NCI-H226 (cell line): ENCODE data around the gene GDNF.

Experiments
- DNase-seq: peaks from one replicate; pipeline ENCODE4 v3.0.0-alpha.2; 2015

The GDNF gene

GRCh38 chr5:37846786-37847310 is 7.0 kb upstream of the GDNF start:
- no peak for DNase-seq

DNA sequence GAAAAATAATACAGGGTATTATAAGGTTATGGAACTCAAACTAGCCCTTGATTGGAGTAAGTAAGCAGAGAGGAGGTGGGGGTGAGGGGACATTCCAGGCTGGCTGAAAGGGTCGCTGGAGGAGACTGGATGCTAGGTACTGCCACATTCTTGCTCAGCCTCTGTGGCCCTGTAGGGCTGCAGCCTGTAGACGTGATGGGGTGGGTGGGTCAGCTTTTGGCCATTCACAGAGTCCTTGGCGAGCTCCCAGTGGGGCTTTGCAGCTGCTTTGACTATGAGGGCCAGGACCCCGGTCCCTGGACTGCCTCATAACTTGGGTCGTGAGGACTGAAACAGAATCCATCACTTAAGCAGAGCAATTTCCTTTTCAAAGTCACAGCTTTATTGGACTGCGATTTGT is 4.2 kb upstream of the GDNF start:
- no peak for DNase-seq

DNA sequence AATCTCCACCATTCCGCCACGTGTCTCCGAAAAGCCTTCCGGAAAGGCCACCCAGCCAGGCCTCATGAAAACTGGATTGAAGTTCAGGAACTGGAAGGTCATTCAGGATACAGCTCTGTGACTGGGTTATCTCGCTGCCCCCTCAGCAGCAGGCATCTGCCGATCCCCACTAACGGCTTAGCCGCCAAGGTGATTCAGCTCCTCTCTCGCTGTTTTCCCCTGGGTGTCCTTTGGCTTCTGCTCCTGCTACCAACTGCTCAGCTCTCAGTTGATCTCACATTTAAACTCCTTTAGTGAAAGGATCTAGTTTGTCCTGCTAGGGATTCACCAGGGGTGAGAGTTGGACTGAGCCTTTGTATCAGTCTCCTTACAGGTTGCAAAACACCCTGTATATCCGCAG is 2.2 kb upstream of the GDNF start:
- no peak for DNase-seq

GRCh38 chr5:37841203-37841602 is 1.4 kb upstream of the GDNF start:
- DNase-seq = peak; percentile 32

- no peak for DNase-seq
Observed at GRCh38 chr5:37840053-37841034, 503 bp upstream of the GDNF start.

GRCh38 chr5:37838933-37839341 is 904 bp downstream of the GDNF start:
- no peak for DNase-seq

DNA sequence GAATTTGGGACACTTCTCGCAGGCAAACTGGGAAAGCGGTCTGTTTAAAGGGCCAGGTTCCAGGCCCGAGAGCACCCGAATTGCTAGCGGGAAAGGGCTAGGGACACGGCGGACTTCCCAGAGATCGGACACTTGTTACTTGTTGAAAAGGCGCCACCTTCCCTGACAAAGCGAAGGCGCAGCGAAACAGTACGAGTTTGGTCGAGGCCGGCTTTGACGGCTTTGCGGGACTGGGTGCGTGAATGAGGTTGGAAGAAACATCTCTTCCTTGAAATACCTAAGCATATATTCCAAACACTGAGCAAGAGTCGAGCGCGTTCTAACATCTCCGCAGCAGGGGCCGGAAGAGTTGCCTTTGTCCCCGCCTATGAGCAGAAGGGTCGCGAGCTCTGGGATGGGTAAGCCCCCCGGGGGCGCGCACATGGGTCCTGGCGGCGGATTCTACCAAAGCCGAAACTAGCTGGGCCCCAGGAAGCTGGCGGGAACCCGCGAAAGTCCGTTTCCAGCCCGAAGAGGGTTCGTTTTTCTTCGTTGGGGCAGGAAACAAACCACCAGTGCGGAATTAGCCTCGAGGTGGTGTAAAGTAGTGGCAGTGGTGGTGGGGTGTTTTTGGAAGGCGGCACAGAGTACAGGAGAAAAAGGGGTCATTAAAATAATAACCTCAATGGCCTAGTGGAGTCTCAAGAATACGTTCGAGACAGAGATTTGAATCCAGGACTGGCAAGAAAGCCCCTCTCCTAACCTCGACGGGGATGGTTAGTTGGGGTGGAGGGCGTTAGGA is 1.5 kb downstream of the GDNF start:
- no peak for DNase-seq

DNA sequence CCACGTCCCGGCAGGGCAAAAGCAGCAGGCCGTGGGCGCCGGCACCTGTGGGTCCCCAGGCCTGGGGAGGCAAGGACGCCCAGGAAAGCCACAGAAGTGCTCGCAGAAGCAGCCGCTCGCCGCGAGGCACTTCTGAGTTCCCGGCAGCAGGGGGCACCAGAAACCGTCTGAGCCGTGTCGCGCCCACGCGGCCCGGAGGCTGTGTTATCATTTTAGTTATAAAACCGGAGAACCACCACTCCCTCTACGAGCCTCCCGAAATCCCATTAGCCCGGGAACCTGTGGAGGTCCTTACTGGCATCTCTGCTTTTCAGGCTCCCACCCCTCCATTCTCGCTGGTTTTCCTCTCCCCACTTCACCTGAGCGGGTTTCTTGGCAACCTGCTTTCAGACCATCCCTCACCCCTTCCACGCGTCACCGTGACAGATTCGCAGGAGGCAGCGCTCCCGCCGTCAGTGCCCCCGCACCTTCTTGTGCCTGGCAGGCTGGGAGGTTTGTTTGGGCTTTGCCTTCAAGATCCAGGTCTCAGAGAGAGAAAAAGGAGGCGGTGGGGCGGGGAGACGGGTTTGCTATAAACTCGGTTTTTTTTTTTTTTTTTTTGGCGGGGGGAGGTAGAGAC is 2.3 kb downstream of the GDNF start:
- DNase-seq = peak; percentile 61

GRCh38 chr5:37836592-37837413 is 3.0 kb downstream of the GDNF start:
- peak; percentile 22 for DNase-seq

- DNase-seq = no peak
Observed at GRCh38 chr5:37836235-37836591, 3.6 kb downstream of the GDNF start.

DNA sequence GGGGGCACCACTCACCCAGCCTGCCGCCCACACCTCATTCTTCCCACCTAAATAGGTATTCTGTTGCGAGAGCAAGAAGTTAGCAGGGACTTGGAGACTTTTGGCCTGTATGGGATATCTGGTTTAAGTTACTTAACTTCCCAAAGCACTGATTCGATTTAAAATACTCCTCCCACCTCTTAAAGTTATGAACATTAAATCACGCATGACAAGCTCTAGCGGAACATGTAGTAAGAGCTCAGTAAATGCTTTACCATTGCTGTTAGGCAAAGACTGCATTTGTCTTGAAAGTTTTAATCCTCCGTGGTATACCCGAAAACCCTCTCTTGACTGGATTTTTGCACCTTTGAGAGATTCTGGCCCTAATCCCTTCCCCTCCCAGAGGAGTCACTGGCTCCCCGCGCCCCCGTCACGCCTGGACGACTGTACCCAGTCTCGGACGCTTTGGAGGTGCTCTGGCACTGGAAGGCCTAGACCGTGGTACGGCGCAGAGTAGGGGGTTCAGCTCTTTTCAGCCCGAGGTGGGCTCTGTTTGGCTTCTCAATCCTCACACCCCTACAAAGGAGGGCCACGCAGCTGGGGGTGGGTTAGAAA is 4.4 kb downstream of the GDNF start:
- DNase-seq = no peak

DNA sequence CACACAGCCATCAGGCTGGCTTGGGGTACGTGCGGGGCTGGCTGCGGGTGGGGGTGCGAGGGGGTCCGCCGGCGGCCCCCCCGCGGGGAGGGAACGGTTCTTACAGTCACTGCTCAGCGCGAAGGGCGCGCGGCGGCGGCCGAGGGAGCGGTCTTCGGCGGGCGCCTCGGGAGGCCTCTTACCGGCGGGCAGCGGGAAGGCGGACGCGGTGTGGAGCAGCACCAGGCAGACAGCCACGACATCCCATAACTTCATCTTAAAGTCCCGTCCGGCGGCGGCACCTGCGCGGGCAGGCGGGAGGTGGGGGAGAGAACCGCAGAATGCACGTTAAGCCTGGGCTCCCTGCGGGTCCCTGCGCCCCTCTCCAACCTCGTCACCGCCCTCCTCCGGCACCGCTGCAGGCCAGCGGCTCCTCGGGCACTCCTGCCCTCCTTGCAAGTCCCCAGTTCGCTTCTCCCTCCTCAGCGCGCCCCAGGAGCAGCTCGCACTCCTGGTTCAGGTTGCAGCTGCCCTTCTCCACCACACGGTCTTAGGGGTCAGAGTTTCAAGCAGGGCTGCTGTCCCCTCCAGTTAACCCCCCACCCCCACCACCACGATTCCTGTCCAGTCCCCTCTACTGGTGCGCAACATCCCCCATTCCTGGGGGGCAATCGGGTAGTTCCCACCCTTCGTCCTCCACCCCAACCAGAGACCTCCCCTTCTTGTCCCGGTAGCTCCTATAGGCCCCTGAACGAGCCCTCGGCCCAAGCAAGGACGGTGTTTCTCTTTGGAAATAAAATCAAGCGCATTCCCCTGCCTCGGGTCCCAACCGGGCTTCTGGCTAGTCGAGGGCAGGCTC is 5.1 kb downstream of the GDNF start:
- no peak for DNase-seq

GRCh38 chr5:37833990-37834389 is 5.9 kb downstream of the GDNF start:
- no peak for DNase-seq

GRCh38 chr5:37831821-37832534 is 7.9 kb downstream of the GDNF start:
- DNase-seq = no peak

- DNase-seq = no peak
Observed at GRCh38 chr5:37830348-37830747, 9.5 kb downstream of the GDNF start.

- DNase-seq = no peak
Observed at GRCh38 chr5:37825334-37825915, 14.4 kb downstream of the GDNF start.

GRCh38 chr5:37823433-37824152 is 16.2 kb downstream of the GDNF start:
- DNase-seq = no peak

DNA sequence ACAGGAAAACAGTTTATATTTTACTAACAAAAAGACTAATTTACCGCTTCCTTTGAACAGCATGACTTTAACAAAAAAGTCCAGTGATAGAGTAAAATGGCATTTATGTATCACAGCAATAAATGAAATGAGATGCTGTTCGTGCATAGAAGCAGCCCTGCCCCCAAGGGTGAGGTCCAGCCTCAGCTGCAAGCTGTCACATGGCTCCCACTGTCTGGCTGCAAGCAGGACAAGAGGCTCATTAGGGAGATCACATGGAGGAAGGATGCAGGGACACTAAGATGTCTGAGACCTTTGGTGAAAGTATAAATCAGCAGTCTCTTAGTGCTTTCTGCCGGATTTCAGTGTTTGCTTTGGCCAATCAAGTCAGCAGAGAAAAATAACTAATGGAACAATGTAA is 23.0 kb downstream of the GDNF start:
- DNase-seq = no peak

DNA sequence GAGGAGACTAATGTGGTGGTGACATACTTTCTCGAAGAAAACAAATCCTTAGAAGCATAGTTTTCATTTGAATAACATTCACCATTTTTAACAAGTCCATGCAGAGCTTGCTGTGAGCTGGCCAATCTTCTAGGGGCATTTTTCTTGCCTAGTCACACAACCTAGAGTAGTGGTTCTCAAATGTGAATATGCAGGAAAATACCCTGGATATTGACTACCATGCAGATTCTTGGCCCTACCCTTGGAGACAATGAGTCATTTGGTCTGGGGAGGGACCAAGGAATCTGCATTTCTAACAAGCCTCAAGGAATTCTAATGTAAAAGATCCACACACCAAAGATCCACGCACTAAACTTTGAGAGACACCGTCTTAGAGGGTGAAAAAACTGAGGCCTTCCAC is 23.5 kb downstream of the GDNF start:
- no peak for DNase-seq
